NCI-H526 (cell line): ENCODE measurements around the gene MRPL52.
"Not testable (repeated sequence)": the region's sequence is repeated elsewhere in the genome, so short reads cannot be mapped to it uniquely, and the experiment has no call there.

ENCODE experiments used
- DNase-seq, 2 experiments: peaks; one replicate each; lab custom pipeline; 2025; lab: John Stamatoyannopoulos, UW

MRPL52 gene

GRCh38 chr14:22837750-22838538 lies 8.3 kb downstream of the MRPL52 start:
- DNase-seq, result no peak

GRCh38 chr14:22838631-22839041 lies 8.9 kb downstream of the MRPL52 start:
- no peak for DNase-seq

- DNase-seq, result no peak
Observed at GRCh38 chr14:22839159-22839779, 9.6 kb downstream of the MRPL52 start.

- no peak for DNase-seq
Observed at GRCh38 chr14:22841311-22841710, 11.6 kb downstream of the MRPL52 start.

- DNase-seq, result no peak
Observed at GRCh38 chr14:22841769-22842168, 12.1 kb downstream of the MRPL52 start.

- no peak for DNase-seq
Observed at GRCh38 chr14:22842211-22843122, 12.8 kb downstream of the MRPL52 start.

GRCh38 chr14:22843123-22843925 lies 13.6 kb downstream of the MRPL52 start:
- DNase-seq, result no peak

GRCh38 chr14:22844221-22845102 lies 14.8 kb downstream of the MRPL52 start:
- DNase-seq, result no peak

GRCh38 chr14:22845103-22845394 lies 15.4 kb downstream of the MRPL52 start:
- DNase-seq, result no peak

GRCh38 chr14:22845821-22846625 lies 16.3 kb downstream of the MRPL52 start:
- DNase-seq, result no peak

GRCh38 chr14:22846811-22847307 lies 17.2 kb downstream of the MRPL52 start:
- no peak for DNase-seq

GRCh38 chr14:22847661-22848341 lies 18.1 kb downstream of the MRPL52 start:
- no peak for DNase-seq

GRCh38 chr14:22848351-22849164 lies 18.9 kb downstream of the MRPL52 start:
- no peak for DNase-seq

GRCh38 chr14:22849212-22849819 lies 19.6 kb downstream of the MRPL52 start:
- no peak for DNase-seq

- no peak for DNase-seq
Observed at GRCh38 chr14:22850944-22851764, 21.5 kb downstream of the MRPL52 start.

- DNase-seq, result not testable (repeated sequence)
Observed at GRCh38 chr14:22852178-22852577, 22.5 kb downstream of the MRPL52 start.

- no peak for DNase-seq
Observed at GRCh38 chr14:22852599-22852939, 22.9 kb downstream of the MRPL52 start.
